ENCODE results near the gene BMAL1. TPM values are rescaled to one million over a fixed set of nuclear protein-coding genes. Genes with fewer than 3 reads are reported as not detected.

The BMAL1 gene
- total RNA-seq, 1 experiment from 2014 or later = 8.3 TPM

GRCh38 chr11:13228572-13228971 is 49.0 kb upstream of the BMAL1 start (continued):
- TF ChIP-seq ZBTB43 (CRISPR knock-in tag; IDR thresholded peaks at IDR 0.05) (no peak), PRRX2 (CRISPR knock-in tag; IDR thresholded peaks at IDR 0.05) (no peak), E2F1 (CRISPR knock-in tag; IDR thresholded peaks at IDR 0.05) (no peak), NFE2L1 (CRISPR knock-in tag; IDR thresholded peaks at IDR 0.05) (no peak), CREM (CRISPR knock-in tag; IDR thresholded peaks at IDR 0.05) (no peak), SMAD3 (CRISPR knock-in tag; IDR thresholded peaks at IDR 0.05; ENCODE audit: borderline replicate concordance) (no peak), OVOL2 (CRISPR knock-in tag; IDR thresholded peaks at IDR 0.05; ENCODE audit: borderline replicate concordance) (no peak), FOXJ3 (CRISPR knock-in tag; IDR thresholded peaks at IDR 0.05; ENCODE audit: borderline replicate concordance) (no peak)

- Mint-ChIP-seq H3K27ac (no peak overlapping the region), H3K4me3 (no peak overlapping the region), H3K36me3 (no peaks in the 10 kb centered on the region), H3K27me3 (ENCODE audit: low read depth) (no peaks in the 10 kb centered on the region), H3K9me3 (no peaks in the 10 kb centered on the region), H3K4me1 (no peaks in the 10 kb centered on the region)
- DNase-seq (ENCODE audit: low spot score) (no peak), ATAC-seq (no peak)
- ChIA-PET CTCF (interaction anchor here (1.2 to 1.4 kb wide), 3 partner anchors 19 to 125 kb away, joined by 3 to 6 read pairs (median 3); no protein-coding TSS in a partner anchor), POLR2A (no interaction called here)
- no peak for TF ChIP-seq SMAD3 (CRISPR knock-in tag; IDR thresholded peaks at IDR 0.05; ENCODE audit: borderline replicate concordance)
- TF ChIP-seq NR2C2 (CRISPR knock-in tag; IDR thresholded peaks at IDR 0.05) = no peak
- no peak for TF ChIP-seq ATF2 (CRISPR knock-in tag; IDR thresholded peaks at IDR 0.05; ENCODE audit: borderline replicate concordance, low read depth)
- TF ChIP-seq ZNF138 (CRISPR knock-in tag; conservative IDR thresholded peaks at IDR 0.05) = no peak
- no peak for TF ChIP-seq TP53 (CRISPR knock-in tag; IDR thresholded peaks at IDR 0.05)
- TF ChIP-seq PRRX2 (CRISPR knock-in tag; IDR thresholded peaks at IDR 0.05) = no peak
- TF ChIP-seq ESRRA (CRISPR knock-in tag; IDR thresholded peaks at IDR 0.05; ENCODE audit: borderline replicate concordance) = no peak
- no peak for TF ChIP-seq IRF1 (CRISPR knock-in tag; IDR thresholded peaks at IDR 0.05)
- TF ChIP-seq KAT7 (CRISPR knock-in tag; IDR thresholded peaks at IDR 0.05; ENCODE audit: borderline replicate concordance) = no peak
- no peak for TF ChIP-seq GABPB1 (CRISPR knock-in tag; IDR thresholded peaks at IDR 0.05)
- TF ChIP-seq GTF2I (CRISPR knock-in tag; conservative IDR thresholded peaks at IDR 0.05) = no peak
- TF ChIP-seq ZNF317 (CRISPR knock-in tag; IDR thresholded peaks at IDR 0.05; ENCODE audit: borderline replicate concordance, low read depth) = no peak
- no peak for TF ChIP-seq ZNF416 (CRISPR knock-in tag; IDR thresholded peaks at IDR 0.05)
- TF ChIP-seq EMX1 (CRISPR knock-in tag; IDR thresholded peaks at IDR 0.05) = no peak
- no peak for TF ChIP-seq ZNF121 (CRISPR knock-in tag; IDR thresholded peaks at IDR 0.05)
- no peak for TF ChIP-seq ATF1 (CRISPR knock-in tag; IDR thresholded peaks at IDR 0.05)
These were observed 48.5 kb upstream of the BMAL1 start for GRCh38 chr11:13229136-13229535.

Data from WTC11 (cell line).